Myocyte (in vitro differentiated cells): ENCODE results near the gene CDK11B. TPM values are rescaled to one million over a fixed set of nuclear protein-coding genes. Genes with fewer than 3 reads are reported as not detected.
"Not testable (repeated sequence)": the region's sequence is repeated elsewhere in the genome, so short reads cannot be mapped to it uniquely, and the experiment has no call there.

Experiments used
- DNase-seq: peaks from one replicate; pipeline ENCODE4 v3.0.0-alpha.2; 2012; ENCODE audit warnings: low read depth
- total RNA-seq: library from RNA; depleted of rRNA; stranded (reverse); fragments of >200 nt; gene quantifications from 2 replicates; pipeline ENCODE4 v1.2.3, GENCODE V29; 2014

The CDK11B gene
- total RNA-seq, 1 donor from 2014 or later = 16.0 TPM

- not testable (repeated sequence) for DNase-seq
Measured at GRCh38 chr1:1662830-1663560, 4.2 kb upstream of the CDK11B start.

- not testable (repeated sequence) for DNase-seq
Measured at GRCh38 chr1:1662392-1662791, 3.6 kb upstream of the CDK11B start.

GRCh38 chr1:1648265-1648664, 10.5 kb downstream of the CDK11B start:
- DNase-seq = not testable (repeated sequence)

DNA sequence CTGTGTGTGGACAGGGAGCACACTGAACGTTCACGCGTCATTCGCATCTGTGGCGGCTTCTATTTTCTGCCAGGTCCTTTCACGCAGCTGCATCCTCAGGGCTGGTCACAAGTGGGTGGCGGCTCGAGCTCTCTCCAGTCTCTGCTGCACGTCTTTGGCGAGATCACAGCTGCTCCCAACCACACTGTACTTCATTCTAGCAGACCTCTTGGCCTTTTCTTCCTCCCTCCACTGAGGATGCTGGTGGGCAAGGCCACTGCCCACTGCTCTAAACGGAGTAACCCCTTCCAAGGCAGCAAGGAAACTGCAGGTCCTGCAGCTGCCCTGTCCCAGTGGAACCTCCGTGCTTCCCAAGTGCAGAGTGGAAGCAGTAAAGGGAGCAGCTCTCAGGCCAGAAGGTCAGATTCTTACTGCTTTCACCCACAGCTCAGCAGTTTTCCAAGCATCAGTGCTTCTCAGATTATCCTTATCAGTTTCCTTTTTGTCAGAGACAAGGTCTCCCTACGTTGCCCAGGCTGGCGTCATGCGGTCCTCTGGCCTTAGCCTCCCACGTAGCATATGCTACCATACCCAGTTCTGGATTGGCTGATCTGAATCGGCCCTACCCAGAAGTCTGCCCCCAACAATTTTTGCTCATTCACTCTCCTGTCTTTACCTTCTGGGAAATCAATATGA, 11.1 kb downstream of the CDK11B start:
- not testable (repeated sequence) for DNase-seq

DNA sequence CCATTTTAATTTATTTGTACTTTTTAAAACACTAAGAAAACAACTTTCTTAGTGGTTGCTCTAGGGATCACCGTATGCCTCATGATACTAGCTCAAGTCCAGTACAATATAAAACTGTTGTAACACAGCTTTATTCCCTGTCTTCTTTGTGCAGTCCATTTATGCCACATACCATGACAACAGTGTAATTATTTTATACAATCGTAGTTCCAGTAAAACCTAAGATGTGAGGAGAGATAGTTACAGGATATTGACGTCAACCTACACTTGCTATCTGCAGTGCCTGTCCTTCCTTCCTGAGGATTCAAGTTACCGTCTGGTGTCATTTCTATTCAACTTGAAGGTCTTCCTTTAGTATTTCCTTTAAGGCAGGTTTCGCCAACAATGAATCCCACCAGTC, 12.5 kb downstream of the CDK11B start:
- DNase-seq = not testable (repeated sequence)

DNA sequence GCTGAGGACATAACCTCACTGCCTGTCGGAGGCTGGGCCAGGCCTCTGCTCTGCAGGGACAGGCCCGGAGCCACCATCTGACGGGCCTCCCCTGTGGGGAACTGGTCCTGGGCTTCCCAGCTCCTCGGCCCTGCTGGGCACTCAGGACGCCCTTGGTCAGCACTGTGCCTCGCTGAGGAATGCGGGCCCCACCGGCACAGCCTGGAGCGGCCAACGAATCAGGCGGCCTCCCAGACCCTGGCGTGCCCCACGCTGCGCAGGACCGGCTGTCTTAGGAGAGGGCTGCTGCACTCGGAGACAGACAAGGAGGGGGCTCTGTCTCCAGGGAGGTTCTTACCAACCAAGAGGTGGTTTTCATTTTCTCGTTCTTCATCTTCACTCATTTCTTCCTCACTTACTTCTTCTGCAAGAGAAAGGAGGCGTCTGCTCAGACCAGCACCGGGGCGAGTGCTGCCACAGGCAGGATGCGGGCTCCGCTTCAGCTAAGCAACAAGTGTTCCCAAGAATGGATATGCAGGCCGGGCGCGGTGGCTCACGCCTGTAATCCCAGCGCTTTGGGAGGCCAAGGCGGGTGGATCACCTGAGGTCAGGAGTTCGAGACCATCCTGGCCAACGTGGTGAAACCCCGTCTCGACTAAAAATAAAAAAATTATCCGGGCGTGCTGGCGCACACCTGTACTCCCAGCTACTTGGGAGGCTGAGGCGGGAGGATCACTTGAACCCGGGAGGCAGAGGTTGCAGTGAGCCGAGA, 17.9 kb downstream of the CDK11B start:
- DNase-seq = not testable (repeated sequence)

DNA sequence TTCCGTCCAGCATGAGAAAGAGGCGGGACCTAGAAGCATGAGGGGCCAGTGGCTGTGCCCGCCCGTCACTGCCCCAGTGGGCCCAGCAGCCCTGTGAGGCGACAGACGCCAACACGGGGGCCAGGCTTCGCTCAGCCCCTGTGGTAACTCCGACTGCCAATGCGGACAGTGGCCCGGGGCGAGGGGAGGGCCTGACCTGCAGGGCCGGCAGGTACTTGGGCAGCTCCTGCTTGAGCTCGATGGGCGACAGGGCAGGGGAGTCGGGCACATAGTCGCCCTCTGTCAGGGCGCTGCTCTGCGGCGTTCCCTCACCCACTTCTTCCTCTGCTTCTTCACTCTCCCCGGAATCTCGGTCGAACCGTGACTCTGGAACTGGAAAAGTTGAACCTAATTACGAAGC, 18.7 kb downstream of the CDK11B start:
- not testable (repeated sequence) for DNase-seq

DNA sequence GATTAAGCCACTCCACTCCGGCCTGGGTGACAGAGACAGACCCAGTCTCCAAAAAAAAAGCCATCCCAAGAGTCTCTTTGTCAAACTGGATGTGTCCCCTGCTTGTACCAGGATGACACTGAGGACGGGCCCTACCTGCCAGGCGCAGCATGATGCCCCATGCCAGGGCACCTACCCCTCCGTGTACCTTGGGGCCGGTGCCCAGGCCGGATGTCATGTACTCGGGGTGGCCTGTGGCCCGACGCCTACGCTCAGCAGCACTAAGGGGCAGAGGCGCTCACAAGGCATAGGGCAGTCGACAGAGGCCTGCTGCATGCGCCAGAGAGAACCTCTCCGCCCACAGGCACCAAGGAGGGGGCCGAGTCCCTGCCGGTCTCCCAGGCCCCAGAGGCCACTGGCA, 19.4 kb downstream of the CDK11B start:
- DNase-seq = not testable (repeated sequence)

- peak; percentile 13 for DNase-seq
Measured at GRCh38 chr1:1638528-1638927, 20.3 kb downstream of the CDK11B start.

DNA sequence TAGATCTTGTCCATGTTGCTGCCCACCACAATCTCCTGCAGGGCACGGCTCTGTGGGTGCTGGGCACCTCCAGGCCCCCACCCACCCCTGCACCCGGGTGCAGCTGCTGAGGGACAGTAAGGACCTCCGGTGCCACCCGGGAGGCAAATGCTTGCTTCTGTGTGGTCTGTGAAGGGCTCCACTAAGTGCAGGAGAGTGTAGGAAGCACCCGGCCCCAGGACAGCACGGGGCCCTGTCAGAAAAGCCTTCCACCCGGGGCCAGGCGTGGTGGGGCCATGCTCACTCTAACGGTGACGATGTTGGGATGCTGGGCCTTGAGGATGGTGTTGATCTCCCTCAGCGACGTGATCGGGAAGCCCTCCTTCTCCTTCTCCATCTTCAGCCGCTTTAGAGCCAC, 21.3 kb downstream of the CDK11B start:
- not testable (repeated sequence) for DNase-seq

- DNase-seq = not testable (repeated sequence)
Measured at GRCh38 chr1:1636621-1637478, 22.0 kb downstream of the CDK11B start.

DNA sequence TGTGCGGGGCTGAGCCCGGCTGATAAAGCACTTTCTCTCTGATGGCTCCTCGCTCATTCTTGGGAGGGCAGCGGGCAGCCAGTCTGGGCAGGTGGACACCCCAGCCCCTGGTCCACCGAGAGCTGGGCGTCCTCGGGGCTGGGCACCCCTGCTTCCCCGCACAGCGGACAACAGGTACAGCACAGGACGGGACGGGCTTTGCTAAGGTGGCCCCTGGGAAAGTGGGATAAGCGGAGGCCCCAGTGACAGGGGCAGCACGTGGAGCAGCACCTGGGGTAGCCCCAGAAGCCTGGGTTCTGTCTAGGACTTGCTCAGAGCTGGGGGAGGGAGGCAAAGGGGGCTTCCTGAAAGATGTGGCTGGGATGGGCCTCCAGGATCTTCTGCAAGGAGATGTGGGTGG, 24.2 kb downstream of the CDK11B start:
- not testable (repeated sequence) for DNase-seq

DNA sequence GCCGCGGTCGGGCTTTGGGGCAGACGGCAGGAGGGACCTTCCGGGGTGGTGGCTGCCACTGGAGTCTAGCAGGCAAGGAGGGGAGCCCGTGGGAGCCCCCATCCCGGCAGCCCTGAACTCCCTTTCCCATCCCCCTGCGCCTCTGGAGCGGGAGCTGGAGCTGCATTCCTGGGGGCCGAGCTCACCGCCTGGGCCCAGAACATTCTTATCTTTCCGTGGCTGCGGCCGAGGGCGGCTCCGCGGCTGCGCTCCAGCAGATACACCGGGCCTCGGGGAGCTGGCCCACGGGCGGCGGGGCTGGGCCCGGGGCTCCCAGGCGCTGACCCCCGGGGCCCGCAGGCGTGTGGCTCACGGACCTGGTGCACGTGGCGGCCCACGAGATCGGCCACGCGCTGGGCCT, 25.4 kb downstream of the CDK11B start:
- DNase-seq = not testable (repeated sequence)

DNA sequence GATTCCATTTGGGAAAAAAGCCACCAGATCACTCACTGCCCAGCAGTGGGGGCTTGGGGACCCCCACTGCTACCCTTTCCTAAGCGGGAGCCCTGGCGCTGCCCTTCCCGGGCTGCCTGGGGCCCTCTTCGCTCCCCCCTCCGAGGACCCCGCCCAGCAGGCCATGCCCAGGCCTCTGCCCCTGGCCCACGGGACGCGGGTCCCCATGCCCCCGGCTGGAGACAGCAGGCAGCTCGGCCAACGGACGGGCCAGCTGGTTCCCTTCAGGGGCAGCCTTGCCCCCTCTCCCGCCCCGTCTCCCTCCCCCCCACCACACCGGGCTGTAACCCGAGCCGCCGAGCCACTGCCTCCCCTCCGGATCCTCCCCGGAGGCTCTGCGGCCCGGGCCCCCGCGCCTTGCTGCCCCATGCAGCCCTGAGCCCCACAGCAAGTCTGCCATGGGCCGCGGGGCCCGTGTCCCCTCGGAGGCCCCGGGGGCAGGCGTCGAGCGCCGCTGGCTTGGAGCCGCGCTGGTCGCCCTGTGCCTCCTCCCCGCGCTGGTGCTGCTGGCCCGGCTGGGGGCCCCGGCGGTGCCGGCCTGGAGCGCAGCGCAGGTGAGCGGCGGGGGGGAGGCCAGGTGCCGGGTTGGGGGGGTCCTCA, 26.9 kb downstream of the CDK11B start, which contains the start of gene MMP23B:
MMP23B (plus strand) TSS at position 392 of the 639 bp plus-strand sequence; CDS start at position 438, 46 bp downstream.
- no peak for DNase-seq

- DNase-seq = no peak
Measured at GRCh38 chr1:1630965-1631781, 27.6 kb downstream of the CDK11B start.

- no peak for DNase-seq
Measured at GRCh38 chr1:1630191-1630964, 28.4 kb downstream of the CDK11B start.

DNA sequence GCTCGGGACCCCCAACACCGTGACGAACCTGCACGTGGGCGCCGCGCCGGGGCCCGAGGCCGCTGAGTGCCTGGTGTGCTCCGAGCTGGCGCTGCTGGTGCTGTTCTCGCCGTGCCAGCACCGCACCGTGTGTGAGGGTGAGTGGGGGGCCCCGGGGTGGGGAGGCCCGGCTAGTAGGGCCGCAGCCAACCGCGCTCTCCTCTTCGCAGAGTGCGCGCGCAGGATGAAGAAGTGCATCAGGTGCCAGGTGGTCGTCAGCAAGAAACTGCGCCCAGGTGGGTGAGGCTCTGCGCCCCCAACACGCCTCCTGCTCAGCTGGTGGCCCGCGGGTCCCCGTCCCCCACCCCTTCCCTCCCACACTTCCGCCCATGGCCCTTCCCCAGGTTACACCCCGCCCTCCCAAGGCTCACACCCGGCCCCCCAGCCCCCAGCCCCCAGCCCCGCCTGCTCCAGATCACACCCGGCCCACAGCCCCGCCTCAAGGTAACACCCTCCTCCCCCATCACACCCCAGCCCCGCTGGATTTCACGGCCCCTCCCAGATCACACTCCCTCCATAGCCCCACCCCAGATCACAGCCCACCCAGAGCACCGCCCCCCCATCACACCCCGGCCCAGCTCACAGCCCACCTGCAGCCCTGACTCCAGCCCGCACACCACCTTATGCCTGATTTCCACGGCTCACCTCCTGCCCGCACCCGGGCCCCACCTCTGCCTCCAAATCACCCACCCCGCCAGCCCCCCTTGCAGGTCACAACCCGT, 29.2 kb downstream of the CDK11B start:
- no peak for DNase-seq
